Stomach (tissue), 4 donors: ENCODE data around the gene LYPD6.

ENCODE experiments used
- CTCF ChIP-seq, 7 experiments: fragments of 450-650 bp in 4 of 7; fragments of 200-600 bp in 3 of 7; sonication (generic) in 3 of 7; IDR thresholded peaks; one replicate each; pipeline ENCODE4 v1.5.1; 2016 to 2019; ENCODE audit warnings: antibody characterized with exemption in 7 of 7, control low read depth in 2 of 7, mild to moderate bottlenecking in 1 of 7
- POLR2A ChIP-seq, 4 donors: fragments of 450-650 bp; IDR thresholded peaks; one replicate each; pipeline ENCODE4 v1.6.1; 2016; ENCODE audit warnings: antibody characterized with exemption in 4 of 4, control low read depth in 2 of 4, mild to moderate bottlenecking in 1 of 4, moderate library complexity in 1 of 4
- POLR2AphosphoS5 ChIP-seq, 3 donors: sonication (generic); formaldehyde crosslinking; IDR thresholded peaks; one replicate each; pipeline ENCODE4 v1.6.1; 2016; ENCODE audit warnings: antibody characterized with exemption in 3 of 3

- no peak for TF ChIP-seq POLR2AphosphoS5 (IDR thresholded peaks at IDR 0.05)
- no peak for TF ChIP-seq CTCF (IDR thresholded peaks at IDR 0.05)
- TF ChIP-seq POLR2A (IDR thresholded peaks at IDR 0.05) = no peak
Observed at GRCh38 chr2:149346272-149346671, 15.9 kb downstream of the LYPD6 start.
